ENCODE data around the gene LIN52. TPM values are rescaled to one million over a fixed set of nuclear protein-coding genes. Genes with fewer than 3 reads are reported as not detected.

The LIN52 gene
- total and polyA plus RNA-seq, 2 of the 8 experiments (the other 6 are each of a cell fraction or from before 2014, with no cell fraction given) = 6.8 to 11.6 TPM

DNA sequence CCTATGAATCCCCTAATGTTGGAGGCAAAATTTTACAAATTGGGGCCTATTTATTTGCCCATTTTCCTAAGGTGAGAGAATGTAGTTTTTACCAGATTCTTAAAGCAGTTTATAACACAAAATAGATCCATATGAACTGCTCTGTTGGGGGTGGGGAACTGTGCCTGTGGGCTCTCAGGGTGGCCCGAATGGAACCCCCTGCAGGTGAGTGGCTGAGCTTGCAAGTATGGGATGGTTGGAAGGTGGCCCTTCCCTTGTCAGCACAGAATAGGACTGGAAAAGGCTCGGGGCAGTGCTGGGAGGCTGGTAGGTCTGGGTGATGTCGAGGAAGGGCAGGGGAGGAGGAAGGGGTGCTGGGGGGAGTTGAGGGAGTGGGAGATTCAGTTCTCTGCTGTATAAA, 159.4 kb downstream of the LIN52 start:
- H3K79me2 ChIP-seq (ENCODE audit: control insufficient read depth in 1 of 2, insufficient read depth in 2 of 2, low read length in 2 of 2) = no peaks in the 10 kb centered on the region
- H3K4ac ChIP-seq (replicated peaks; ENCODE audit: insufficient read length, low read depth, low read length) = no peak overlapping the region
- TF ChIP-seq, protein P1, sequence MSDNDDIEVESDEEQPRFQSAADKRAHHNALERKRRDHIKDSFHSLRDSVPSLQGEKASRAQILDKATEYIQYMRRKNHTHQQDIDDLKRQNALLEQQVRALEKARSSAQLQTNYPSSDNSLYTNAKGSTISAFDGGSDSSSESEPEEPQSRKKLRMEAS (IDR thresholded peaks at IDR 0.05) = no peak
- TF ChIP-seq, protein P2, sequence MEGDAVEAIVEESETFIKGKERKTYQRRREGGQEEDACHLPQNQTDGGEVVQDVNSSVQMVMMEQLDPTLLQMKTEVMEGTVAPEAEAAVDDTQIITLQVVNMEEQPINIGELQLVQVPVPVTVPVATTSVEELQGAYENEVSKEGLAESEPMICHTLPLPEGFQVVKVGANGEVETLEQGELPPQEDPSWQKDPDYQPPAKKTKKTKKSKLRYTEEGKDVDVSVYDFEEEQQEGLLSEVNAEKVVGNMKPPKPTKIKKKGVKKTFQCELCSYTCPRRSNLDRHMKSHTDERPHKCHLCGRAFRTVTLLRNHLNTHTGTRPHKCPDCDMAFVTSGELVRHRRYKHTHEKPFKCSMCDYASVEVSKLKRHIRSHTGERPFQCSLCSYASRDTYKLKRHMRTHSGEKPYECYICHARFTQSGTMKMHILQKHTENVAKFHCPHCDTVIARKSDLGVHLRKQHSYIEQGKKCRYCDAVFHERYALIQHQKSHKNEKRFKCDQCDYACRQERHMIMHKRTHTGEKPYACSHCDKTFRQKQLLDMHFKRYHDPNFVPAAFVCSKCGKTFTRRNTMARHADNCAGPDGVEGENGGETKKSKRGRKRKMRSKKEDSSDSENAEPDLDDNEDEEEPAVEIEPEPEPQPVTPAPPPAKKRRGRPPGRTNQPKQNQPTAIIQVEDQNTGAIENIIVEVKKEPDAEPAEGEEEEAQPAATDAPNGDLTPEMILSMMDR (IDR thresholded peaks at IDR 0.05; ENCODE audit: control extremely low read depth in 1 of 3, insufficient read depth in 1 of 3, low read depth in 1 of 3, low read length in 3 of 3) = peak in 2 of 3 experiments; percentile 37 to 54; a peak in 2 of 4 replicates
- TF ChIP-seq TAF1 (IDR thresholded peaks at IDR 0.05; ENCODE audit: low read depth, low read length) (no peak), SUZ12 (IDR thresholded peaks at IDR 0.05; ENCODE audit: low read length) (no peak), TCF12 (IDR thresholded peaks at IDR 0.05; ENCODE audit: low read depth, low read length) (no peak)
- H3K23me2 ChIP-seq (ENCODE audit: low read depth, low read length) = peaks cover 22% of the 10 kb centered on the region; the same call in 1 of the 2 replicates
- H3K18ac ChIP-seq (ENCODE audit: extremely low read depth, low read length) = no peak overlapping the region
- no peak overlapping the region for H3K23ac ChIP-seq (ENCODE audit: insufficient read length)
- no peak overlapping the region for H3K27ac ChIP-seq (ENCODE audit: low read depth, low read length)
- 30% methylated on average over 3 of the region's 3 CpGs; no CpG with 5 or more reads in 1 of the 2 experiments for WGBS, 2 experiments (ENCODE audit: extremely low coverage in 1 of 2, insufficient coverage in 1 of 2, insufficient read length in 1 of 2, insufficient replicate concordance in 2 of 2, low coverage in 1 of 2, low lambda C conversion rate in 2 of 2, missing lambda C conversion rate in 1 of 2)
- H2AK5ac ChIP-seq (ENCODE audit: low read depth, low read length) = no peak overlapping the region
- H3K9me3 ChIP-seq (ENCODE audit: insufficient read depth in 2 of 2, low read depth in 1 of 2, low read length in 1 of 2) = no peaks in the 10 kb centered on the region
- no peak overlapping the region for H2BK12ac ChIP-seq (ENCODE audit: low read depth, low read length)
- H3K14ac ChIP-seq (ENCODE audit: insufficient read length) = no peak overlapping the region
- peaks cover 6 to 40% (median 14%) of the 10 kb centered on the region in 4 experiments for H3K4me1 ChIP-seq (replicated peaks in 1 of 4; ENCODE audit: control insufficient read depth in 3 of 4, insufficient read depth in 4 of 4, low read length in 3 of 4)
- H2BK120ac ChIP-seq (replicated peaks; ENCODE audit: low read depth, low read length) = no peak overlapping the region
- ChIA-PET CTCF (ENCODE audit: partially characterized antibody) (interaction anchor here (0.6 to 12.4 kb wide), 7 partner anchors 13 to 82 kb away, joined by 3 to 139 read pairs (median 33); no protein-coding TSS in a partner anchor), POLR2A (ENCODE audit: partially characterized antibody) (no interaction called here)
- H4K20me1 ChIP-seq (replicated peaks in 1 of 2; ENCODE audit: control insufficient read depth in 1 of 2, insufficient read depth in 2 of 2, low read length in 2 of 2) = peaks cover 0 to 2% of the 10 kb centered on the region in 2 experiments
- H2BK5ac ChIP-seq (ENCODE audit: low read depth, low read length) = no peak overlapping the region
- peaks cover 0 to 13% (median 0%) of the 10 kb centered on the region in 4 experiments; a peak in 1 of 8 replicates for H3K36me3 ChIP-seq (ENCODE audit: control insufficient read depth in 2 of 4, insufficient read depth in 4 of 4, low read length in 3 of 4)
- peaks cover 45 to 64% (median 55%) of the 10 kb centered on the region in 4 experiments for H3K27me3 ChIP-seq (replicated peaks in 1 of 4; ENCODE audit: control insufficient read depth in 3 of 4, extremely low read depth in 1 of 4, insufficient read depth in 3 of 4, low read length in 3 of 4)
- H2AFZ ChIP-seq (ENCODE audit: low read length) = no peak overlapping the region
- H2BK15ac ChIP-seq (ENCODE audit: low read length) = no peak overlapping the region
- no peaks in the 10 kb centered on the region; the same call in 1 of the 2 replicates for H3K79me1 ChIP-seq (ENCODE audit: low read depth, low read length)
- no peak overlapping the region for H4K91ac ChIP-seq (replicated peaks; ENCODE audit: insufficient read length, low read length)
- H3K4me2 ChIP-seq (ENCODE audit: insufficient read depth in 1 of 2, low read depth in 2 of 2, low read length in 2 of 2) = no peak overlapping the region
- H3K4me3 ChIP-seq (ENCODE audit: extremely low read depth in 1 of 4, insufficient read depth in 2 of 4, low read depth in 3 of 4, low read length in 4 of 4) = no peak overlapping the region
- no peak overlapping the region for H3K56ac ChIP-seq (replicated peaks; ENCODE audit: insufficient read length, low read depth, low read length)
- no peak overlapping the region for H4K5ac ChIP-seq (ENCODE audit: insufficient read length, low read depth, low read length)
- no peak overlapping the region for H3K9ac ChIP-seq (replicated peaks in 1 of 4; ENCODE audit: extremely low read depth in 1 of 4, low read depth in 3 of 4, low read length in 3 of 4)
- H2BK20ac ChIP-seq (ENCODE audit: low read length) = no peak overlapping the region
- peak; percentile 69 for FAIRE-seq
- H4K8ac ChIP-seq (ENCODE audit: extremely low read depth, insufficient read depth, low read length) = no peak overlapping the region
- peak in 1 of 2 experiments; percentile 25 for DNase-seq (ENCODE audit: low read depth in 1 of 2, low spot score in 2 of 2)

All from H1 (cell line).